Thoracic aorta (tissue), 2 donors: ENCODE data around the gene KCNJ12. TPM values are rescaled to one million over a fixed set of nuclear protein-coding genes. Genes with fewer than 3 reads are reported as not detected.

Source experiments
- ATAC-seq: fragments of 150-250 bp; one replicate; pipeline ENCODE4 v1.8.0; 2017; ENCODE audit warnings: low read depth; ENCODE audit not compliant: insufficient number of reproducible peaks, low FRiP score
- DNase-seq: peaks from one replicate; pipeline ENCODE4 v3.0.0-alpha.2; 2020; ENCODE audit warnings: low spot score
- H3K27ac ChIP-seq, 2 donors: fragments of 200-600 bp; sonication (generic); 1 replicate in 1 of 2; 2 replicates in 1 of 2; pipeline ENCODE4 v1.5.1; 2016; ENCODE audit warnings: mild to moderate bottlenecking in 2 of 2, moderate library complexity in 2 of 2
- H3K27me3 ChIP-seq: fragments of 200-600 bp; sonication (generic); replicated peaks from 2 replicates; pipeline ENCODE4 v1.6.0; 2016; ENCODE audit warnings: mild to moderate bottlenecking; ENCODE audit not compliant: insufficient read depth
- H3K36me3 ChIP-seq: fragments of 200-600 bp; sonication (generic); one replicate; pipeline ENCODE4 v1.5.1; 2016
- H3K4me1 ChIP-seq, 2 donors: fragments of 200-600 bp; sonication (generic); 1 replicate in 1 of 2; 2 replicates in 1 of 2; pipeline versions ENCODE4 v1.5.1 to v1.6.0; 2016; ENCODE audit warnings: low read depth in 2 of 2, mild to moderate bottlenecking in 1 of 2; ENCODE audit not compliant: control insufficient read depth in 1 of 2
- H3K4me3 ChIP-seq: fragments of 200-600 bp; sonication (generic); 2 replicates; pipeline ENCODE4 v1.5.1; 2016; ENCODE audit warnings: mild to moderate bottlenecking
- H3K9me3 ChIP-seq: fragments of 200-600 bp; sonication (generic); 2 replicates; pipeline ENCODE4 v1.5.1; 2016
- CTCF ChIP-seq: fragments of 200-600 bp; sonication (generic); IDR thresholded peaks from one replicate; pipeline ENCODE4 v1.5.1; 2019; ENCODE audit warnings: antibody characterized with exemption
- total RNA-seq, 2 donors: library from RNA; depleted of rRNA; stranded (reverse); fragments of >200 nt; gene quantifications; one replicate each; pipeline versions ENCODE4 v1.1.0 to v1.2.3, GENCODE V29; 2016

Gene KCNJ12
- total RNA-seq, 2 donors from 2014 or later = 0.81 to 1.2 TPM

- H3K9me3 ChIP-seq = no peaks in the 10 kb centered on the region
- no peaks in the 10 kb centered on the region for H3K36me3 ChIP-seq
- no peak overlapping the region for H3K27ac ChIP-seq
- DNase-seq = no peak
- ATAC-seq = no peak
- no peak overlapping the region for H3K4me3 ChIP-seq
- TF ChIP-seq CTCF = no peak
- H3K4me1 ChIP-seq = no peaks in the 10 kb centered on the region
- H3K27me3 ChIP-seq = no peaks in the 10 kb centered on the region
These were observed 87.1 kb downstream of the KCNJ12 start for GRCh38 chr17:21463204-21463661.

GRCh38 chr17:21463779-21464407 is 87.7 kb downstream of the KCNJ12 start:
- TF ChIP-seq CTCF = no peak
- H3K27ac ChIP-seq = no peak overlapping the region
- ATAC-seq (no peak), DNase-seq (no peak)
- no peaks in the 10 kb centered on the region for H3K9me3 ChIP-seq
- H3K4me3 ChIP-seq = peak overlapping the region; percentile 46
- H3K27me3 ChIP-seq = no peaks in the 10 kb centered on the region
- no peaks in the 10 kb centered on the region for H3K36me3 ChIP-seq
- H3K4me1 ChIP-seq = no peaks in the 10 kb centered on the region

- TF ChIP-seq CTCF = no peak
- H3K9me3 ChIP-seq = no peaks in the 10 kb centered on the region
- no peak for DNase-seq
- H3K4me3 ChIP-seq = no peak overlapping the region
- H3K36me3 ChIP-seq = no peaks in the 10 kb centered on the region
- H3K4me1 ChIP-seq = no peaks in the 10 kb centered on the region
- no peak overlapping the region for H3K27ac ChIP-seq
- H3K27me3 ChIP-seq = no peaks in the 10 kb centered on the region
- ATAC-seq = no peak
These were observed 88.5 kb downstream of the KCNJ12 start for GRCh38 chr17:21464611-21465021.

- Histone ChIP-seq H3K27me3 (no peaks in the 10 kb centered on the region), H3K36me3 (no peaks in the 10 kb centered on the region), H3K9me3 (no peaks in the 10 kb centered on the region), H3K4me3 (no peak overlapping the region), H3K4me1 (no peaks in the 10 kb centered on the region), H3K27ac (no peak overlapping the region)
- ATAC-seq (no peak), DNase-seq (no peak)
- TF ChIP-seq CTCF = no peak
These were observed 90.4 kb downstream of the KCNJ12 start for GRCh38 chr17:21466550-21466949.

GRCh38 chr17:21467196-21467595 is 91.0 kb downstream of the KCNJ12 start:
- ATAC-seq (no peak), DNase-seq (no peak)

More at GRCh38 chr17:21467196-21467595, 91.0 kb downstream of the KCNJ12 start:
- no peaks in the 10 kb centered on the region for H3K36me3 ChIP-seq
- TF ChIP-seq CTCF = no peak
- no peaks in the 10 kb centered on the region for H3K9me3 ChIP-seq
- H3K27me3 ChIP-seq = no peaks in the 10 kb centered on the region
- H3K4me3 ChIP-seq = no peak overlapping the region
- H3K27ac ChIP-seq = no peak overlapping the region
- no peaks in the 10 kb centered on the region for H3K4me1 ChIP-seq
